GM12873 (cell line): ENCODE results near the gene RNGTT.

Experiments used
- CTCF ChIP-seq: IDR thresholded peaks from 2 replicates; pipeline ENCODE4 v1.5.1; 2012; ENCODE audit warnings: low read depth, mild to moderate bottlenecking, moderate library complexity, low read length, control low read depth; ENCODE audit not compliant: insufficient read depth; ENCODE audit errors: missing control alignments

Gene RNGTT

GRCh38 chr6:88566746-88567534 lies 396.5 kb downstream of the RNGTT start:
- no peak for TF ChIP-seq CTCF

- no peak for TF ChIP-seq CTCF
Measured at GRCh38 chr6:88565836-88566235, 397.6 kb downstream of the RNGTT start.

- no peak for TF ChIP-seq CTCF
Measured at GRCh38 chr6:88565409-88565811, 398.0 kb downstream of the RNGTT start.

GRCh38 chr6:88563277-88563625 lies 400.2 kb downstream of the RNGTT start:
- no peak for TF ChIP-seq CTCF

GRCh38 chr6:88562353-88563276 lies 400.8 kb downstream of the RNGTT start:
- TF ChIP-seq CTCF: no peak

- no peak for TF ChIP-seq CTCF
Measured at GRCh38 chr6:88561954-88562315, 401.5 kb downstream of the RNGTT start.
